ENCODE results near the gene NR1H2. TPM values are rescaled to one million over a fixed set of nuclear protein-coding genes. Genes with fewer than 3 reads are reported as not detected.

NR1H2 gene
- total and polyA plus RNA-seq, 10 of the 15 experiments (the other 5 are each of a cell fraction or from before 2014, with no cell fraction given) = 0.05 to 54.2 (median 35.1) TPM

GRCh38 chr19:50328873-50329145, 47.4 kb upstream of the NR1H2 start (continued):
- TF ChIP-seq CEBPZ (IDR thresholded peaks at IDR 0.05; ENCODE audit: low read depth, low read length) (no peak), TCF7 (IDR thresholded peaks at IDR 0.05; ENCODE audit: borderline replicate concordance) (no peak), RUNX3 (IDR thresholded peaks at IDR 0.05; ENCODE audit: low read length) (no peak), ZNF384 (IDR thresholded peaks at IDR 0.05; ENCODE audit: borderline replicate concordance, low read depth, low read length) (no peak)

DNA sequence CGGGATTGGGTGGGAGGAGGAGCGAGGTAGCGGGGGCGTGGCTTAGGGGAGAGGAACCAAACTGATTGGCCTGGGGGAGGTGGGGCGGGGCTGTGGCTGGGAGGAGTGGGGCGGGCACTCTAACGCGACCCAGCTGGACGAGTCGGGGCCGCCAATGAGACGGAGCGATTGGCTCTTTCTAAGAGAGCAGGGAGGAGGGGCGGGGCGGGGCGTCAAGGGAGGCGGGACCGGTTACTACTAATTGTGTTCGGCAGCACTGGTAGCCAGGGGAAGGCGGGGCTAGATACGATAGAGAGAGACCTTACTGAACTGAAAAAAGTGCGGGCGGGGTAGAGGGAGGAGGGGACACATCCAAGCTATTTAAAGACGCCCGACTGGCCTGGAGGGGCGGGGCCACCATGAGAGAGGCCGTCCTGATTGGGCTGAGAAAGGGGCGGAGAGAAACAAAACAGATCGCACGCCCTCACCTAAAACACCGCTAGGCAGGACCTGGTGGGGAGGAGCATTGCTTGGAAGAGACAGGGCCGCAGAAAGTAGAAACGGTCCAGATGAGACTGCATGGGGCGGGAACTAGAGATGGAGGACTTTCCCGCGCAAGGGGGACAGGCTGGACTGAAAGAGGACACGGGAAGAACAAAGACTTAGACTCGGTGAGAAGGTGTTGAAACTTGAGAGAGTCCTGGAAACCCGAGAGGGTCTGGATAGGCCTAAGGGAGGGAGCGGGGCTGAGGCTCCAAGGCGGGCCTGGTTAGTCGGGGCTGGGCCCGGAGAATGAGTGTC, 46.9 kb upstream of the NR1H2 start, which contains the start of gene KCNC3:
KCNC3 (minus strand) TSS at position 232 of the 780 bp plus-strand sequence. CDS start 295 bp downstream, outside the sequence.
- peak; percentile 83 for DNase-seq (ENCODE audit: low read depth, low spot score)
- Histone ChIP-seq H3K9ac (ENCODE audit: control insufficient read depth, insufficient read depth, low read length) (peak within 1 kb of the TSS; percentile 52; the same call in 1 of the 2 replicates), H3K4me3 (peak within 1 kb of the TSS; percentile 66), H3K36me3 (ENCODE audit: control insufficient read depth in 2 of 2, insufficient read depth in 2 of 2, low read length in 1 of 2) (peaks cover 0 to 4% of the 10 kb centered on the region in 2 experiments; a peak in 3 of 4 replicates), H3K9me3 (replicated peaks; ENCODE audit: control insufficient read depth, insufficient read depth, low read length) (no peaks in the 10 kb centered on the region; the same call in 2 of the 3 replicates), H3K4me2 (ENCODE audit: control insufficient read depth, insufficient read depth) (peak within 1 kb of the TSS; percentile 95), H2AFZ (ENCODE audit: control insufficient read depth, low read depth, low read length) (peak within 1 kb of the TSS; percentile 50), H3K4me1 (ENCODE audit: control insufficient read depth, insufficient read depth, low read length) (peaks cover 36% of the 10 kb centered on the region), H4K20me1 (ENCODE audit: control insufficient read depth, insufficient read depth) (peaks cover 4% of the 10 kb centered on the region; the same call in 1 of the 2 replicates), H3K27ac (ENCODE audit: control insufficient read depth, insufficient read depth) (peak within 1 kb of the TSS; percentile 58), H3K27me3 (replicated peaks in 1 of 2; ENCODE audit: control insufficient read depth in 2 of 2, insufficient read depth in 2 of 2, low read length in 1 of 2) (peaks cover 2 to 16% of the 10 kb centered on the region in 2 experiments; a peak in 3 of 4 replicates), H3K79me2 (ENCODE audit: control insufficient read depth, insufficient read depth, low read length) (no peaks in the 10 kb centered on the region)
- CTCF ChIA-PET = interaction anchor here (0.6 to 1.6 kb wide), 11 partner anchors 9 to 181 kb away, joined by 3 to 5 read pairs (median 4); partner anchors contain the start of gene NR1H2
- SMC1A ChIA-PET (ENCODE audit: uncharacterized antibody, unreplicated experiment) = interaction anchor here (0.8 to 1.9 kb wide), 6 partner anchors 9 to 74 kb away, joined by 3 to 20 read pairs (median 4); no protein-coding TSS in a partner anchor
- FAIRE-seq = peak; percentile 99
- intact Hi-C loops (cut with micrococcal nuclease; ENCODE audit: unreplicated experiment) = no loop called here
- POLR2A ChIA-PET = interaction anchor here (0.6 to 2.1 kb wide), 13 partner anchors 8 to 1453 kb away, joined by 3 to 38 read pairs (median 4); partner anchors contain the start of gene AP2A1
- no TSS peak for BruUV-seq (replicated peaks)
- 1% methylated on average over 31 of the region's 43 CpGs for WGBS (ENCODE audit: insufficient coverage, insufficient replicate concordance, low lambda C conversion rate, missing lambda C conversion rate)
- peak; percentile 78 for ATAC-seq
- in situ Hi-C loops (cut with MboI) = loop anchor here (25.0 kb wide), 1 partner anchor 1033 kb away; the partner anchor contains the start of genes CLDND2, ETFB and NKG7
- RAD21 ChIA-PET (ENCODE audit: unreplicated experiment) = interaction anchor here (0.6 to 2.1 kb wide), 22 partner anchors 11 to 491 kb away, joined by 3 to 36 read pairs (median 4); no protein-coding TSS in a partner anchor
- TF ChIP-seq, protein P1, sequence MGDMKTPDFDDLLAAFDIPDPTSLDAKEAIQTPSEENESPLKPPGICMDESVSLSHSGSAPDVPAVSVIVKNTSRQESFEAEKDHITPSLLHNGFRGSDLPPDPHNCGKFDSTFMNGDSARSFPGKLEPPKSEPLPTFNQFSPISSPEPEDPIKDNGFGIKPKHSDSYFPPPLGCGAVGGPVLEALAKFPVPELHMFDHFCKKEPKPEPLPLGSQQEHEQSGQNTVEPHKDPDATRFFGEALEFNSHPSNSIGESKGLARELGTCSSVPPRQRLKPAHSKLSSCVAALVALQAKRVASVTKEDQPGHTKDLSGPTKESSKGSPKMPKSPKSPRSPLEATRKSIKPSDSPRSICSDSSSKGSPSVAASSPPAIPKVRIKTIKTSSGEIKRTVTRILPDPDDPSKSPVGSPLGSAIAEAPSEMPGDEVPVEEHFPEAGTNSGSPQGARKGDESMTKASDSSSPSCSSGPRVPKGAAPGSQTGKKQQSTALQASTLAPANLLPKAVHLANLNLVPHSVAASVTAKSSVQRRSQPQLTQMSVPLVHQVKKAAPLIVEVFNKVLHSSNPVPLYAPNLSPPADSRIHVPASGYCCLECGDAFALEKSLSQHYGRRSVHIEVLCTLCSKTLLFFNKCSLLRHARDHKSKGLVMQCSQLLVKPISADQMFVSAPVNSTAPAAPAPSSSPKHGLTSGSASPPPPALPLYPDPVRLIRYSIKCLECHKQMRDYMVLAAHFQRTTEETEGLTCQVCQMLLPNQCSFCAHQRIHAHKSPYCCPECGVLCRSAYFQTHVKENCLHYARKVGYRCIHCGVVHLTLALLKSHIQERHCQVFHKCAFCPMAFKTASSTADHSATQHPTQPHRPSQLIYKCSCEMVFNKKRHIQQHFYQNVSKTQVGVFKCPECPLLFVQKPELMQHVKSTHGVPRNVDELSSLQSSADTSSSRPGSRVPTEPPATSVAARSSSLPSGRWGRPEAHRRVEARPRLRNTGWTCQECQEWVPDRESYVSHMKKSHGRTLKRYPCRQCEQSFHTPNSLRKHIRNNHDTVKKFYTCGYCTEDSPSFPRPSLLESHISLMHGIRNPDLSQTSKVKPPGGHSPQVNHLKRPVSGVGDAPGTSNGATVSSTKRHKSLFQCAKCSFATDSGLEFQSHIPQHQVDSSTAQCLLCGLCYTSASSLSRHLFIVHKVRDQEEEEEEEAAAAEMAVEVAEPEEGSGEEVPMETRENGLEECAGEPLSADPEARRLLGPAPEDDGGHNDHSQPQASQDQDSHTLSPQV (IDR thresholded peaks at IDR 0.05) = no peak
- TF ChIP-seq TAF1 (IDR thresholded peaks at IDR 0.05; ENCODE audit: borderline replicate concordance, low read depth, low read length) (peak; percentile 45; the same call in 1 of the 2 replicates), PML (IDR thresholded peaks at IDR 0.05; ENCODE audit: low read length) (peak; percentile 42; the same call in 1 of the 2 replicates), ATF3 (IDR thresholded peaks at IDR 0.05; ENCODE audit: borderline replicate concordance, extremely low read depth, low read depth, low read length) (no peak), EGR1 (IDR thresholded peaks at IDR 0.05; ENCODE audit: borderline replicate concordance in 1 of 2, low read depth in 2 of 2, low read length in 2 of 2) (no peak)

All from GM12878 (cell line).